Vagina (tissue), 2 donors: Measurements from ENCODE around the gene MARK3. TPM values are rescaled to one million over a fixed set of nuclear protein-coding genes. Genes with fewer than 3 reads are reported as not detected.
"Not testable (repeated sequence)": the region's sequence is repeated elsewhere in the genome, so short reads cannot be mapped to it uniquely, and the experiment has no call there.

ENCODE experiments used
- DNase-seq, 2 donors: peaks; one replicate each; pipeline ENCODE4 v3.0.0-alpha.2; 2017; ENCODE audit errors: extremely low spot score in 2 of 2
- H3K27ac ChIP-seq: fragments of 200-600 bp; sonication (generic); one replicate; pipeline ENCODE4 v1.5.1; 2019
- H3K27me3 ChIP-seq: fragments of 200-600 bp; sonication (generic); one replicate; pipeline ENCODE4 v1.5.1; 2019
- H3K36me3 ChIP-seq, 2 donors: fragments of 200-600 bp; sonication (generic); one replicate each; pipeline ENCODE4 v1.5.1; 2017 to 2019
- H3K4me1 ChIP-seq: fragments of 200-600 bp; sonication (generic); one replicate; pipeline ENCODE4 v1.5.1; 2019
- H3K4me3 ChIP-seq, 2 donors: fragments of 200-600 bp; sonication (generic); 1 replicate in 1 of 2; 2 replicates in 1 of 2; pipeline ENCODE4 v1.5.1; 2016 to 2019
- H3K9me3 ChIP-seq: fragments of 200-600 bp; sonication (generic); one replicate; pipeline ENCODE4 v1.5.1; 2019
- POLR2A ChIP-seq, 2 donors: fragments of 450-650 bp; IDR thresholded peaks; one replicate each; pipeline ENCODE4 v1.6.1; 2017; ENCODE audit warnings: antibody characterized with exemption in 2 of 2, mild to moderate bottlenecking in 2 of 2, moderate library complexity in 2 of 2
- POLR2AphosphoS5 ChIP-seq, 2 donors: sonication (generic); formaldehyde crosslinking; IDR thresholded peaks; one replicate each; pipeline ENCODE4 v1.9.0; 2017; ENCODE audit warnings: antibody characterized with exemption in 2 of 2, mild to moderate bottlenecking in 2 of 2, low read depth in 1 of 2; ENCODE audit not compliant: insufficient read depth in 1 of 2
- intact Hi-C: fragments of 100-400 bp; cut with DNase I; formaldehyde crosslinking; loops from one replicate; pipeline ENCODE4 v1.15.1; 2023
- total RNA-seq: library from RNA; depleted of rRNA; stranded (reverse); fragments of >200 nt; gene quantifications from one replicate; pipeline ENCODE4 v1.2.3, GENCODE V29; 2016
- TF ChIP-seq, protein P1 (sequence below), 3 experiments: fragments of 450-650 bp in 2 of 3; fragments of 200-600 bp in 1 of 3; sonication (generic) in 1 of 3; IDR thresholded peaks; one replicate each; pipeline ENCODE4 v1.5.1; 2017 to 2019; ENCODE audit warnings: antibody characterized with exemption in 3 of 3, mild to moderate bottlenecking in 2 of 3, moderate library complexity in 2 of 3

MARK3 gene
- total RNA-seq, 1 donor from 2014 or later, result 77.6 TPM

DNA sequence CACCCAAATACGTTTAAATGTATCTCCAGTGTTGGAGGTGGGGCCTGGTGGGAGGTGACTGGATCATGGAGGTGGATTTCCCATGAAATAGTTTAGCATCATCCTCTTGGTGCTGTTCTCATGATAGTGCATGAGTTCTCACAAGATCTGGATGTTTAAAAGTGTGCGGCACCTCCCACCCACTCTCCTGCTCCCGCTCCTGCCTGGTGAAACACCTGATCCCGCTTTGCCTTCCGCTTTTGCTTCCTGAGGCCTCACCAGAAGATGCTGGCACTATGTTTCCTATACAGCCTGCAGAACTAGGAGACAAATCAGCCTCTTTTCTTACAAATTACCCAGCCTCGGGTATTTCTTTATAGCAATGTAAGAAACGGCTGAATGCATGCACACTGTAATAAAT, 31.1 kb upstream of the MARK3 start:
- Histone ChIP-seq H3K4me3 (no peak overlapping the region), H3K4me1 (peaks cover 9% of the 10 kb centered on the region), H3K36me3 (no peaks in the 10 kb centered on the region), H3K9me3 (no peaks in the 10 kb centered on the region), H3K27ac (no peak overlapping the region), H3K27me3 (no peaks in the 10 kb centered on the region)
- intact Hi-C loops, result no loop called here
- DNase-seq, result no peak
- no peak for TF ChIP-seq POLR2A (IDR thresholded peaks at IDR 0.05)
- TF ChIP-seq POLR2AphosphoS5 (IDR thresholded peaks at IDR 0.05; ENCODE audit: insufficient read depth in 1 of 2, low read depth in 1 of 2), result no peak
- TF ChIP-seq, protein P1, sequence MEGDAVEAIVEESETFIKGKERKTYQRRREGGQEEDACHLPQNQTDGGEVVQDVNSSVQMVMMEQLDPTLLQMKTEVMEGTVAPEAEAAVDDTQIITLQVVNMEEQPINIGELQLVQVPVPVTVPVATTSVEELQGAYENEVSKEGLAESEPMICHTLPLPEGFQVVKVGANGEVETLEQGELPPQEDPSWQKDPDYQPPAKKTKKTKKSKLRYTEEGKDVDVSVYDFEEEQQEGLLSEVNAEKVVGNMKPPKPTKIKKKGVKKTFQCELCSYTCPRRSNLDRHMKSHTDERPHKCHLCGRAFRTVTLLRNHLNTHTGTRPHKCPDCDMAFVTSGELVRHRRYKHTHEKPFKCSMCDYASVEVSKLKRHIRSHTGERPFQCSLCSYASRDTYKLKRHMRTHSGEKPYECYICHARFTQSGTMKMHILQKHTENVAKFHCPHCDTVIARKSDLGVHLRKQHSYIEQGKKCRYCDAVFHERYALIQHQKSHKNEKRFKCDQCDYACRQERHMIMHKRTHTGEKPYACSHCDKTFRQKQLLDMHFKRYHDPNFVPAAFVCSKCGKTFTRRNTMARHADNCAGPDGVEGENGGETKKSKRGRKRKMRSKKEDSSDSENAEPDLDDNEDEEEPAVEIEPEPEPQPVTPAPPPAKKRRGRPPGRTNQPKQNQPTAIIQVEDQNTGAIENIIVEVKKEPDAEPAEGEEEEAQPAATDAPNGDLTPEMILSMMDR (IDR thresholded peaks at IDR 0.05), result no peak

DNA sequence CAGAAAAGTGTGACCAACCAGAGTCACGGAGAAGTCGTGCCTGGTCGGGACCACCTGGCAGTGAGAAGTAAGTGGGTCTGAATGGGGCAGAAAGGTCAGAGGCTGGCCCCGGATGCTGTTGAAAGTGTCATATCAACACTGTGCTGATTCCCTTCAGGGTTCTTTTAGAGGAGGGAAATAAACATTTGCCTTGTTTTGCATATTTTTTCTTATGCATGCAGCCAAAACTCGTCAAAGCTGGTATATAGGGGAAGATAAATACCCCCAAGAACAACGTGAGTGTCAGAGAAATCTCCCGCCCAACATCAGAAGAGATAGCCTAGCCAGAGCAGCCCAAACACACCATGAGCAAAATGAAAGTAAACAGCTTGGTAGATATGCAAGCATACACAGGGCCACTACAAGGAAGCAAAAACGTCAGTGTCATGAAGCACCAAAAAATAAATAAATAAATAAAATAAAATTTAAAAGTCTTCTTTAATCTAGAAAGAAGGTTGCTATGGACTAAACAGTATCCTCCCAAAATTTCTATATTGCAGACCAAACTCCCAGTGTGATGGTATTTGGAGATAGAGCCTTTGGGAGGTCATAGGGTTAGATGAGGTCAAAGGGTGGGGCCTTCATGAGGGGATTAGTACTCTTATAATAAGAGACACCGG, 29.1 kb upstream of the MARK3 start:
- Histone ChIP-seq H3K4me3 (no peak overlapping the region), H3K27ac (no peak overlapping the region), H3K27me3 (no peaks in the 10 kb centered on the region), H3K36me3 (no peaks in the 10 kb centered on the region), H3K9me3 (no peaks in the 10 kb centered on the region), H3K4me1 (peaks cover 9% of the 10 kb centered on the region)
- no peak for TF ChIP-seq POLR2AphosphoS5 (IDR thresholded peaks at IDR 0.05; ENCODE audit: insufficient read depth in 1 of 2, low read depth in 1 of 2)
- no peak for DNase-seq
- intact Hi-C loops, result no loop called here

- H3K4me3 ChIP-seq, H3K27ac ChIP-seq, H3K4me1 ChIP-seq, H3K9me3 ChIP-seq, intact Hi-C loops, H3K36me3 ChIP-seq, H3K27me3 ChIP-seq, DNase-seq: not testable (repeated sequence)
Observed at GRCh38 chr14:103357552-103357951, 27.7 kb upstream of the MARK3 start.

- Histone ChIP-seq H3K4me1 (peaks cover 9% of the 10 kb centered on the region), H3K27ac (no peak overlapping the region), H3K4me3 (no peak overlapping the region), H3K9me3 (peaks cover 4% of the 10 kb centered on the region), H3K27me3 (no peaks in the 10 kb centered on the region), H3K36me3 (no peaks in the 10 kb centered on the region)
- TF ChIP-seq, protein P1 (IDR thresholded peaks at IDR 0.05), result no peak
- TF ChIP-seq POLR2AphosphoS5 (IDR thresholded peaks at IDR 0.05; ENCODE audit: insufficient read depth in 1 of 2, low read depth in 1 of 2), result no peak
- TF ChIP-seq POLR2A (IDR thresholded peaks at IDR 0.05), result no peak
- intact Hi-C loops, result no loop called here
- DNase-seq, result no peak
Observed at GRCh38 chr14:103360548-103360947, 24.7 kb upstream of the MARK3 start.

GRCh38 chr14:103361867-103362266, 23.3 kb upstream of the MARK3 start:
- peak overlapping the region; percentile 10 for H3K27ac ChIP-seq
- intact Hi-C loops, result no loop called here
- DNase-seq, result no peak

DNA sequence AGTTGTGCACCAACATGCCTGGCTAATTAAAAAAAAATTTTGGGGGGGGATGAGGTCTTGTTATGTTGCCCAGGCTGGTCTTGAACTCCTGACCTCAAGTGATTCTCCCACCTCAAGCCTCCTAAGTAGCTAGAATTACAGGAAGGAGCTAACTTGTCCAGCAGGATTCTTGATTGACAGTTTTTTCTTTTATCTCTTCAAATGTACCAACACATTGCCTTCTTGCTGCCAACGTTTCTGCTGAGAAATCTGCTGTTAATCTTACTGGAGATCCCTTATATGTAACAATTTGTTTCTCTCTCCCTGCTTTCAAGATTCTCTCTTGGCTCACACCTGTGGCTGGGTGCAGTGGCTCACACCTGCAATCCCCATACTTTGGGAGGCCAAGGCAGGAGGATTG, 22.4 kb upstream of the MARK3 start:
- H3K4me3 ChIP-seq, result no peak overlapping the region
- DNase-seq, result no peak
- no peaks in the 10 kb centered on the region for H3K27me3 ChIP-seq
- TF ChIP-seq POLR2AphosphoS5 (IDR thresholded peaks at IDR 0.05; ENCODE audit: insufficient read depth in 1 of 2, low read depth in 1 of 2) (no peak), POLR2A (IDR thresholded peaks at IDR 0.05) (no peak)
- TF ChIP-seq, protein P1 (IDR thresholded peaks at IDR 0.05), result no peak
- H3K27ac ChIP-seq, result no peak overlapping the region
- peaks cover 4% of the 10 kb centered on the region for H3K9me3 ChIP-seq
- intact Hi-C loops, result no loop called here
- no peaks in the 10 kb centered on the region for H3K36me3 ChIP-seq
- H3K4me1 ChIP-seq, result no peaks in the 10 kb centered on the region

More at GRCh38 chr14:103361867-103362266, 23.3 kb upstream of the MARK3 start:
- peak in 1 of 2 donors; percentile 78 for TF ChIP-seq POLR2AphosphoS5 (IDR thresholded peaks at IDR 0.05; ENCODE audit: insufficient read depth in 1 of 2, low read depth in 1 of 2)
- TF ChIP-seq, protein P1 (IDR thresholded peaks at IDR 0.05), result no peak
- Histone ChIP-seq H3K4me1 (no peaks in the 10 kb centered on the region), H3K9me3 (peaks cover 4% of the 10 kb centered on the region), H3K4me3 (no peak overlapping the region), H3K36me3 (no peaks in the 10 kb centered on the region), H3K27me3 (no peaks in the 10 kb centered on the region)
